ENCODE results near the gene PRDM4. TPM values are rescaled to one million over a fixed set of nuclear protein-coding genes. Genes with fewer than 3 reads are reported as not detected.

The PRDM4 gene
- total and polyA plus RNA-seq, 2 of the 4 experiments (the other 2 are of a cell fraction), result 20.1 to 26.7 TPM

GRCh38 chr12:107736914-107737313 lies 24.0 kb downstream of the PRDM4 start:
- no peak overlapping the region for H2AK9ac ChIP-seq (replicated peaks; ENCODE audit: low read depth, low read length, poor library complexity)
- dilution Hi-C loops (cut with HindIII; ENCODE audit: low sequenced_read_pairs, unreplicated experiment) (no loop called here), in situ Hi-C loops (cut with MboI; ENCODE audit: low sequenced_read_pairs) (no loop called here), intact Hi-C loops (cut with micrococcal nuclease) (no loop called here)
- no peak overlapping the region for H2BK5ac ChIP-seq (ENCODE audit: low read depth, low read length, poor library complexity, severe bottlenecking)
- no peak overlapping the region for H3K23ac ChIP-seq (ENCODE audit: low read depth, low read length)
- no peak overlapping the region for H2AK5ac ChIP-seq (ENCODE audit: low read depth, low read length)
- H3K27me3 ChIP-seq (ENCODE audit: control insufficient read depth, insufficient read depth, low read length), result no peaks in the 10 kb centered on the region
- H3K4me3 ChIP-seq (ENCODE audit: insufficient read depth, low read depth, low read length), result no peak overlapping the region
- H3K79me1 ChIP-seq (ENCODE audit: low read depth in 1 of 2, low read length in 2 of 2), result peaks cover 3 to 14% of the 10 kb centered on the region in 2 experiments; a peak in 3 of 4 replicates
- H4K5ac ChIP-seq (ENCODE audit: low read depth, low read length), result no peak overlapping the region
- H3K27ac ChIP-seq (ENCODE audit: insufficient read depth, low read length), result no peak overlapping the region
- no peak overlapping the region for H2BK120ac ChIP-seq (ENCODE audit: low read depth, low read length)
- no peak overlapping the region for H2BK15ac ChIP-seq (ENCODE audit: low read depth, low read length)
- no peak overlapping the region for H2AFZ ChIP-seq (replicated peaks; ENCODE audit: low read length, poor library complexity)
- no peak overlapping the region for H3K56ac ChIP-seq (ENCODE audit: extremely low read depth, insufficient read depth, low read length)
- no peak for TF ChIP-seq CEBPB (IDR thresholded peaks at IDR 0.05; ENCODE audit: low read depth, low read length)
- no peak for TF ChIP-seq BHLHE40 (IDR thresholded peaks at IDR 0.05; ENCODE audit: low read depth, low read length)
- TF ChIP-seq POLR2A (IDR thresholded peaks at IDR 0.05; ENCODE audit: low read depth, low read length), result no peak
- TF ChIP-seq NFE2L2 (IDR thresholded peaks at IDR 0.05; ENCODE audit: low read depth, low read length), result no peak
- TF ChIP-seq RAD21 (IDR thresholded peaks at IDR 0.05; ENCODE audit: low read length), result no peak
- H3K36me3 ChIP-seq (ENCODE audit: control insufficient read depth, insufficient read depth, low read length), result peaks cover 56% of the 10 kb centered on the region
- H3K4ac ChIP-seq (ENCODE audit: low read depth, low read length), result no peak overlapping the region
- 0 out of 2 replicates have a peak, but pooled peaks cover 4% of the 10 kb centered on the region for H4K20me1 ChIP-seq (ENCODE audit: insufficient read depth, low read length)
- no peak overlapping the region for H3K18ac ChIP-seq (ENCODE audit: low read depth, low read length)
- no TSS peak for BruUV-seq (replicated peaks)
- no peaks in the 10 kb centered on the region for H3K4me1 ChIP-seq (ENCODE audit: control insufficient read depth, insufficient read depth, low read length)
- no peak overlapping the region for H4K8ac ChIP-seq (ENCODE audit: low read depth in 2 of 2, low read length in 2 of 2)
- POLR2A ChIA-PET (ENCODE audit: unreplicated experiment), result no interaction called here
- peaks cover under 1% of the 10 kb centered on the region; the same call in 1 of the 2 replicates for H3K9me1 ChIP-seq (ENCODE audit: insufficient read depth, low read length)
- CTCF ChIA-PET, result interaction anchor here (0.6 kb wide), 1 partner anchor 1422 kb away, joined by 3 read pairs; no protein-coding TSS in a partner anchor
- H3K14ac ChIP-seq (replicated peaks; ENCODE audit: low read depth, low read length), result no peak overlapping the region
- H3K9ac ChIP-seq (ENCODE audit: low read depth, low read length), result no peak overlapping the region
- H2BK20ac ChIP-seq (ENCODE audit: low read depth, low read length), result no peak overlapping the region
- H4K91ac ChIP-seq (ENCODE audit: insufficient read depth, low read depth, low read length), result no peak overlapping the region
- H3K4me2 ChIP-seq (ENCODE audit: low read depth, low read length), result no peak overlapping the region
- DNase-seq (no peak), ATAC-seq (ENCODE audit: low read depth) (no peak)
- H3K9me3 ChIP-seq (ENCODE audit: control insufficient read depth, insufficient read depth, low read length), result no peaks in the 10 kb centered on the region
- 100% methylated on average over 1 of the region's 4 CpGs; no CpG with 5 or more reads in 1 of the 2 experiments for WGBS, 2 experiments (ENCODE audit: extremely low coverage in 2 of 2, insufficient read length in 1 of 2)
